Bladder microvascular endothelial cell (primary cell): ENCODE data around the gene MYOZ3. TPM values are rescaled to one million over a fixed set of nuclear protein-coding genes. Genes with fewer than 3 reads are reported as not detected.

ENCODE experiments used
- total RNA-seq: library from RNA; depleted of rRNA; stranded (reverse); fragments of >200 nt; gene quantifications from 2 replicates; pipeline ENCODE4 v1.2.3, GENCODE V29; 2014

The MYOZ3 gene
- total RNA-seq, result 0.16 and 0.88 TPM in 2 replicates

GRCh38 chr5:150661086-150661485 lies at the start of gene MYOZ3:
TSS of gene MYOZ3 (plus strand) at chr5:150661251. CDS start at chr5:150662942, 1,691 bp downstream.

GRCh38 chr5:150640311-150641005 lies 20.6 kb upstream of the MYOZ3 start, which contains the start of gene SYNPO:
TSS of gene SYNPO (plus strand) at chr5:150640660. CDS start at chr5:150648276, 7,616 bp downstream.

GRCh38 chr5:150700594-150701377 lies 39.7 kb downstream of the MYOZ3 start, which contains the start of gene RBM22:
TSS of gene RBM22 (minus strand) at chr5:150701062. CDS start at chr5:150700985, 77 bp downstream.

Other genes starting within 250 kb of the MYOZ3 start
- 5.7 and 10.7 TPM in 2 replicates for gene CD74, start 248.3 kb upstream of the MYOZ3 start, total RNA-seq
- gene RPS14, start 211.5 kb upstream of the MYOZ3 start, total RNA-seq, result 1,844 and 3,563 TPM in 2 replicates
- gene NDST1, start 153.1 kb upstream of the MYOZ3 start, total RNA-seq, result 33.5 and 57.0 TPM in 2 replicates
- 7.1 and 30.4 TPM in 2 replicates for gene SYNPO, start 20.6 kb upstream of the MYOZ3 start, total RNA-seq
- 14.2 and 27.4 TPM in 2 replicates for gene RBM22, start 39.8 kb downstream of the MYOZ3 start, total RNA-seq
- 17.2 and 36.2 TPM in 2 replicates for gene DCTN4, start 97.8 kb downstream of the MYOZ3 start, total RNA-seq
- gene SMIM3, start 117.5 kb downstream of the MYOZ3 start, total RNA-seq, result 1.1 and 2.6 TPM in 2 replicates
- gene IRGM, start 185.3 kb downstream of the MYOZ3 start, total RNA-seq, result not detected in 2 replicates
- gene ZNF300, start 243.7 kb downstream of the MYOZ3 start, total RNA-seq, result 4.2 and 9.8 TPM in 2 replicates